HT-29 (cell line): ENCODE results near the gene HNRNPAB. TPM values are rescaled to one million over a fixed set of nuclear protein-coding genes. Genes with fewer than 3 reads are reported as not detected.

Source experiments
- DNase-seq: peaks from one replicate; pipeline ENCODE4 v3.0.0-alpha.2; 2015; ENCODE audit warnings: low spot score
- total RNA-seq: library from RNA; depleted of rRNA; stranded (reverse); fragments of >200 nt; shearing (Covaris generic); gene quantifications from 2 replicates; pipeline ENCODE4 v1.2.3, GENCODE V29; 2014; rRNA removed

HNRNPAB gene
- 212 and 225 TPM in 2 replicates for total RNA-seq

DNA sequence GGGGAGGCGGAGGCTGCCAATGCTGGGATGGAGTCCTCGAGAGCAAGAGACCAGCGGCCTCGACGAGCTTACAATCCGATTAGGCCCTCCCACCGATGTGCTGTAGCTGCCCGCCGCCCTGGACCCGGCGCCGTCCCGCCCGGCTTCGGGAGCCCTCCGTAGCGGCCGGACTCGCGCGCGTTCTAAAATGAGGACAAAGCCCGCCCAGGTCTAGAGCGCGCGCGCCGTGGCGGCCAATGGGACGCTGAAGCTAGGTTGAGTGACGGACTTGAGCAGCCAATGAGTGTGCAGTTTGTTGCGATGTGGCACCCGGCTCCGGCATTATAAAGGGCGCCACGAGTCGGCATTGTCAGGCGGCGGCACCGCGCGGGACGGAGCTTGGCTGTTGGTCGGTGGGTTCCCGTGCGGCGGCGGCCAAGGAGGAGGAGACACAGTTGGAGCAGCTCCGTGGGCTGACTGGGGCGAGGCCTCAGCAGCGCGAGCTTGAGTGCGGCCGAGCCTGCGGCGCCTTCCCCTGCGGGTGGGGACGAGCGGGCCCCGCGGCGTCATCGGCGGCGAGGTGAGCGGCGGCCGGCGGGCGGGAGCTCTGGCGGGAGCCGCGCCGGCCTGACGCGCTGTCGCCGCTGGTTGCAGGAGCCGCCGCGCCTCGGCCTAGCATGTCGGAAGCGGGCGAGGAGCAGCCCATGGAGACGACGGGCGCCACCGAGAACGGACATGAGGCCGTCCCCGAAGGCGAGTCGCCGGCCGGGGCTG is at the start of gene HNRNPAB:
Gene HNRNPAB (plus strand): TSS at position 352 of the 753 bp plus-strand sequence. CDS start 305 bp downstream, at position 657.
- peak; percentile 98 for DNase-seq

- DNase-seq, result no peak
Measured at GRCh38 chr5:178155065-178155464, 49.3 kb upstream of the HNRNPAB start.

DNA sequence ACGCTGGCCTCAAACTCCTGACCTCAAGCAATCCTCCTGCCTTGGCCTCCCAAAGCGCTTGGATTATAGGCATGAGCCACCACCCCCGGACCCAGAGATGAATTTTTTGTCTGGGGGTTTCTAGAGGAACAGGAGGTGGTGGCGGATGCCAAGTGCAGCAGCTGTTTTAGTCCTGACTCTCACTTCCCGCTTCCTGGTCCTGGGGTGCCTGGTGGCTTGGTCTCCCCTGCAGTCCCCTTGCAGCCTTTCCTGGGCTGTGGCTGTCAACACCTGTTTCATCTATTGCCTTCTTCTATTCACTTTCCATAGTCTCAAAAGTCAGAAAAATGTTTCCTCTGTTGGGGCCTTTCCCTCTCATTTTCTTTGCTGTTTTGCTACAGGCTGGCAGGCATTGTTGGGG is 44.2 kb upstream of the HNRNPAB start:
- DNase-seq, result no peak

DNA sequence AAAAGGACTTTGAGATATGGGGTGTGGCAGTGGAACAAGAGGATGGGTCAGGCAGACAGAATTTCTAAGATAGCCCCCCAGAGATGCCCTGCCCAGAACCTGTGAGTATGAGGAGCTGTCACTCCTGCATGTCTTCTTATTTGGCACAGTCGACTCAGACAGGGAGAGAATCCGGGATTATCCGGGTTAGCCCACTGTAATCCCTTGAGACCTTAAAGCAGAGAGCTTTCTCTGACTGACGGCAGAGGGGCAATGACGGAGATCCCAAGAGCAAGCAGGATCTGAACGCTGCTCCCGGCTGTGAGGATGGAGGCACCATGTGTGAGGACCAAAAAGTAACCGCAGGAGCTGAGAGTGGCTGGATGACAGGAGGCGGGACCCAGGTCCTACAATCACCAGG is 41.9 kb upstream of the HNRNPAB start:
- DNase-seq, result no peak

DNA sequence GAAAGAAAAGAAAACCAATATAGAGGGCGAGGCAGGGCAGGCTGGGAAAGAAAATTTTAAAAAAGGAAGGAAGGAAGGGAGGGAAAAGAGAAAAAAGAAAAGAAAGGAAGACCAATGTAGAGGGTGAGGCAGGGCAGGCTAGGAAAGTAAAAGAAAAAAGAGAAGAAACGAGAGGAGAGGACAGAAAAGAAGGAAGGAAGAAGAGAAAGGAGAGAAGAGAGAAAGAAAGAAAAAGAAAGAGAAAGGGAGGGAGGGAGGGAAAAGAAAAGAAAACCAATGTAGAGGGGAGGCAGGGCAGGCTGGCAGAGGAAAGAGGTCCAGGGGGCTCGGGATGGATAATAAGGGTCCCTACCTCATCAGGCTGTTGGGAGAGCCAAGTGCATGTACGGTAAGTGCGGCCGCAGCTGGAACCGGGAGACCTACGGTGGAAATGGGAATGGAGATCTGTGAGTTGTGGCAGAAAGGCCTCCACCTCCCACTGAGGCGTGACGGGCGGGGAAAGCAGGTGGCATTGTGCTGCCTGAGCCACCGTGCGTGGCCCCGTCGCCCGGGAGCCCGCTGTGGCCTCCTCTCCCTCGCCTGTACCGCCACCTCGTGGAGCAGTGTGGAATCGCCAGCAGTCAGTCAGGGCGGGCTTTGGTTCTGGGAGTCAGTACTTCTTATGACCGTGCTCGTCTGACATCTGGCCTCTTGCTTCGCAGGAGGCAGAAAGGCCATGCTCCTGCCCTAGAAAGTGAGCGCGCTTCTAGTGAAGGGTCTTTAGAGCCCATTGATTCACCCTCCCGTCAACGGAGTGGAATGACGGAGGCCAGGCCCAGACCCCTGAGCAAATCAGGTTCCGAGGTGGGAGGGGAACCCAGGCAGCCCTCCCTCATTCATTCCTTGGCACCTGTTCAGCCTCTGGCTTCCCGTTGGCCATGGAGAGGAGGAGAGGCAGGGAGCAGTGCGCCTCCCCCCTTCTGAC is 40.3 kb upstream of the HNRNPAB start:
- peak; percentile 94 for DNase-seq

DNA sequence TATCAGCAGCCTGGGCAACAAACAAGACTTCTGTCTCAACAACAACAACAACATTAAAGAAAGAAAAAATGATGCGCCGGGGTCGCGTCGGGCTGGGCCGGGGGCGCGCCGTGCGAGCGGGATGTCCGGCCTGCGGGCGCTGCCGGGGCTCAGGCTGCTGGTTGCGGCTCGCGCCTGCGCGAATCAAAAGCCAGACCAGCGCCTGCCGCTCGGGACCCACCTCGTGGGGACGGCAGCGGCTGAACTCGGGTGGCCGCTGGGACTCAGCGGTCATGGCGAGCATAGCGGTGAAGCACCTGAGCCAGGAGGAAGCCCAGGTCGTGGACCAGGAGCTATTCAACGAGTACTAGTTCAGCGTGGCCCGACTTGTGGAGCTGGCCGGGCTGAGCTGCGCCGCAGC is 38.8 kb upstream of the HNRNPAB start:
- no peak for DNase-seq

- DNase-seq, result no peak
Measured at GRCh38 chr5:178170455-178170854, 33.9 kb upstream of the HNRNPAB start.

- no peak for DNase-seq
Measured at GRCh38 chr5:178174456-178174855, 29.9 kb upstream of the HNRNPAB start.

DNA sequence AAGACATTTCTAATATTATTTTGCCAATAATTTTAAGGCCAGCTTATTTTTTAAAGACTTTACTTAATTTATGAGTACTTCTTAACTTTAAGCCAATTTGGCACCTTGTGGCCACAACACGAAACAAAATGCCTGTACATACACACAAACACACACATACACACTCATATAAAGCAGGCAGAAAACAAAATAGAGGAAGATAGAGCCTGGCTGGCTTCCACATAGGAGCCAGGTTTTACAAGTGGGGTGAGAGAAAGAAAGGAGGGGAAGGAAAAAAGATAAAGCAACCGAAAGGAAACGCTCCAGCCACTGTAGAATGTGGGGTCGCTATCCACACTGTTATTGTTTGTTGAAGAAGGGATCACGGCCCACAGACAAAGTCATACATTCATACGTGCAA is 27.5 kb upstream of the HNRNPAB start:
- no peak for DNase-seq

DNA sequence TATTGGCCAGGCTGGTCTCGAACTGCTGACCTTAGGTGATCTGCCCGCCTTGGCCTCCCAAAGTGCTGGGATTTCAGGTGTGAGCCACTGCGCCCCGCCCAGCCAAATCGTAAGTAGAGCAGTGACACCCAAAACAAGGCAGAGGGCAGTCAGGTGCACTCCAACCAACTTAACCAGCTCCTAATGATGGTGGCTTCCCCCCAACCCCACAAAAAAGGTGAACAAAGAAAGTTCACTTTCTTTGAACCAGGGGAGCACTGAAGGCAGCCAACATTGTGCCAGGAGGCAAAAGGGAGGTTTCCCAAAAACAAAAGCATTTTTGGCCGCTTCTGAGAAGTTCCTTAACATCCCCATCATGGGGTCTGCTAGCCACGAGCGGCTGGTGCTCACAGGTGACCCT is 26.8 kb upstream of the HNRNPAB start:
- no peak for DNase-seq

- no peak for DNase-seq
Measured at GRCh38 chr5:178180141-178180863, 24.0 kb upstream of the HNRNPAB start.

DNA sequence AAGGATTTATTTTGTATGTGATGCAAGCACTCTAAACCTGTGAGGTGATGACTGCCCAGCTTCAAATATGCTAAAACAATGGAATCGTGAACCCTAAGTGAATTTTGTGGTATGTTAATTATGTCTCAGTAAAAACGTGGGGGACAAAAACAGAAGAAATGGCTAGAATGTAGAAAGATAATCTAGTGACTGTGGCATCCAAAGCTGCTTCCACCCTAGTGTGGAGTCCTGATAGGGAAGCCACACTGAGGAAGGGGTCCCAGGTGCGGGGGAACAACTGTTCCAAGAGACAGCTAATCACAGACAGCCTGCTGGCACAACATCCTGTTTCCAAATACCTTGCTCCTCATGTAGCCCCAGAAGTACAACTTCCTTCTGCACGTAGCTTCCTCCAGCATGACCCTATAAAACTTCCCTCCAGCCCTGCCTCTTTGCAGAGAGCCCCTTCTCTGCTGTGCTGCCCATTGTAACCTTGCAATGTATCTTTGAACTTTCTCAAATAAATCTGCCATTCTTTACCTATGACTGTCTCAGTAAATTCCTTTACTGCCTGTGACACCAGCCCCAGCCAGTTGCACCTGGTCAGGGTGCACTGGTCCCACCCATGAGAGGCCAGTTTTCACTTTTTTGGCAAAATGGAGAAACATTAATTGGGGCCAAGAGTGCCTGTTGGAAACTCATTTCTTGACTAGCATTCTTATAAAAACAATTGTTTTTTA is 22.0 kb upstream of the HNRNPAB start:
- DNase-seq, result no peak

GRCh38 chr5:178186427-178186826 is 17.9 kb upstream of the HNRNPAB start:
- DNase-seq, result no peak

DNA sequence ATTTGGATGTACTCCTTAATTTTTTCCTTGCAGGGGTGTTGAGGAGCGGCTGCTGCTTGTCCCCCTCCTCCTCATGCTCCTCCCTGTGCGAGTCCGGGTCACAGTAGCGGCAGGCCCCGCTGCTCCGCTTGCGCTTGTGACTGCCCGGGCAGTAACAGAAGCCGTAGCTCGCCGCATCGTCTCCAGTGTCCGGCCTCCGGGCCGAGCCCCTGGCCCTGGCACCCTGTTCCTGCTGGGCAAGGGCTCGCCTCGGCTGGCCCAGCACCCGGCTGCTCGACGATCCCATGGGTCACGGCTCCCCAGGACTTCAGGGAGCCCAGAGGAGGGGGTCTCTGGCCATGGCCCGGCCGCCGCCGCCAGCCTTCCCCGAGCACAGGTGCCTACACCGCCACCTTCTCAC is 17.3 kb upstream of the HNRNPAB start, which contains the start of gene GMCL2:
Gene GMCL2 (minus strand): TSS at position 358 of the 400 bp plus-strand sequence. CDS start 72 bp downstream, at position 286.
- no peak for DNase-seq

GRCh38 chr5:178189433-178189832 is 14.9 kb upstream of the HNRNPAB start:
- no peak for DNase-seq

- DNase-seq, result no peak
Measured at GRCh38 chr5:178191661-178192060, 12.7 kb upstream of the HNRNPAB start.

DNA sequence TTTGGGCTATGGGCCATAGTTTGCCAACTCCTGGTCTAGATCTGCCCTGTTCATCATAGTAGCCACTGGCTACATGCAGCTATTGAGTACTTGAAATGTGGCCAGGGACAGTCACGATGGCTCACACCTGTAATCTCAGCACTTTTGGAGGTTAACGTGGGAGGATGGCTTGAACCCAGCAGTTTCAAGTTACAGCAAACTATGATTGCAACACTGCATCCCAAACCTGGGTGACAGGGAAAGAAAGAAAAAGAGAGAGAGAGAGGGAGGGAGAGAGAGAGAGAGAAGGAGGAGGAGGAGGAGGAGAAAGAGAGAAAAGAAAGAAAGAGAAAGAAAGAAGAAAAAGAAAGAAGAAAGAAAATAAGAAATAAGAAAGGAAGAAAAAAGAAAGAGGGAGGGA is 12.1 kb upstream of the HNRNPAB start:
- DNase-seq, result no peak

DNA sequence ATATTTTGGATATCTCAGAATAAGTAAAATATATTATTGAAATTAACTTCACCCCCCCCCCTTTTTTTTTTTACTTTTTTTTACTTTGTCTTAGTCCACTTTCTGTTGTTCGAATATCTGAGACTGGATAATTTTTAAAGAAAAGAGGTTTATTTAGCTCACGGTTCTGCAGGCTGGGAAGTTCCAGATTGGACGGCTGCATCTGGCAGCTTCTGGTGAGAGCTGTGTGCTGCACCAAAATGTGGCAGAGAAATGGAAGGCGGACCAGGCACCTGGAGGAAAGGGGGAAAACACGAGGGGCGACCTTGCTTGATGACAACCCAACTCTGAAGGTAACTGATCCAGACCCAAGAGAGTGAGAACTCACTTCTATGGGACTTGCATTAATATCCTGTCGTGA is 11.5 kb upstream of the HNRNPAB start:
- no peak for DNase-seq

DNA sequence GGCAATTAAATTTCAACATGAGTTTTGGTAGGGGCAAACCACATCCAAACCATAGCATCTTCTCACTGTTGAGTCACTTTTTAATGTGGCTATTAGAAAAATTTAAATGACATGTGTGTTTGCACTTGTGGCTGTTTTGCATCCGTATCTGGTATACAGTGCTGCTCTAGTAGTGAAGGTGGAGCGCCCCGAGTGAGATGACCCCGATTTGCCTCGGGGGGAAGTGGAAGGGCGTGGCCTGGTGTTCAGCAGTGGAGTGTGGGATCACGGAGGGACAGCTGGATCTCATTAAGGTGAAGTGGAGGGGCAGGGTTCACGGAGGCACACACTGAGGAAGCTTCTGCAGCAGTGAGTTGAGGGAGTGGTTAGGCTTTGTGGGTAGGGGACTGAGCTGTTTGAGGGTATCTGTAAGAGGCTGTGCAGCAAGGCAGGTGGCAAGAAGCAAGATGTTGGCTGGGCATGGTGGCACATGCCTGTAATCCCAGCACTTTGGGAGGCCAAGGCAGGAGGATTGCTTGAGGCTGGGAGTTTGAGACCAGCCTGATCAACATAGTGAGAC is 11.0 kb upstream of the HNRNPAB start:
- no peak for DNase-seq

DNA sequence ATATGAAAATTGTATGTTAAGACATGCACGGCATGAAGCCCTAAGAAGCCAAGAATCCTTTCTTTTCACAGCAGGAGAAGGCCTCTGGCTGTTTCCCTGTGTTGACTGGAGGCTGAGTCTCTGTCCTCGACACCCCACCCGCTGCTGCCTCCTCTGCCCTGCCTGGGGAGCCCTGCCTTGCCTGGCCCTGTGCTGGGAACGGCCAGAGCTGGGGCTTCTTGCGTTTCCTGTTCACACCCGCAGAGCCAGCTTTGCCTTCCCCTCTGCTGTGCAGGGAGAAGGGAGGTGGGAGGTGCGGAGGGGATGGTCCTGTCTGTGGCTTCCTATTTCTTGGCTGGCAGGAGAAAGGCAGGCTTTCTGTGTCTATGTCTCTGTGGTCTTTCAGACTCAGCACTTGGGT is 10.3 kb upstream of the HNRNPAB start:
- no peak for DNase-seq
